Inferior parietal cortex (tissue), 1 donor: ENCODE measurements around the gene SERTAD1.
"Not testable (repeated sequence)": the region's sequence is repeated elsewhere in the genome, so short reads cannot be mapped to it uniquely, and the experiment has no call there.

Experiments used
- DNase-seq: peaks from one replicate; pipeline ENCODE4 v3.0.0-alpha.2; 2016; ENCODE audit errors: extremely low spot score

The SERTAD1 gene

GRCh38 chr19:40421993-40422747, 3.6 kb downstream of the SERTAD1 start:
- no peak for DNase-seq

- DNase-seq: peak; percentile 80
These were observed 4.7 kb downstream of the SERTAD1 start for GRCh38 chr19:40420766-40421765.

DNA sequence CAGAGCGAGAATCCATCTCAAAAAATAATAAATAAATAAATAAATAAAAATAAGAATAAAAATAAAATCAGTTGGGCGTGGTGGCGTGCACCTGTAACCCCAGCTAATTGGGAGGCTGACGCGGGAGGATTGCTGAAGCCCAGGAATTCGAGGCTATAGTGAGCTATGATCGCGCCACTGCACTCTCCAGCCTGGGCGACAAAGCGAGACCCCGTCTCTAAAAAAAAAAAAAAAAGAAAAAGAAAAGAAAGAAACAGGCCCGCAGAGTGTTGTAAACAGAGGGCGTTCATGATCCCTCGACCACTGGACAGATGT, 5.4 kb downstream of the SERTAD1 start:
- DNase-seq: no peak

- DNase-seq: no peak
These were observed 6.0 kb downstream of the SERTAD1 start for GRCh38 chr19:40419780-40420179.

DNA sequence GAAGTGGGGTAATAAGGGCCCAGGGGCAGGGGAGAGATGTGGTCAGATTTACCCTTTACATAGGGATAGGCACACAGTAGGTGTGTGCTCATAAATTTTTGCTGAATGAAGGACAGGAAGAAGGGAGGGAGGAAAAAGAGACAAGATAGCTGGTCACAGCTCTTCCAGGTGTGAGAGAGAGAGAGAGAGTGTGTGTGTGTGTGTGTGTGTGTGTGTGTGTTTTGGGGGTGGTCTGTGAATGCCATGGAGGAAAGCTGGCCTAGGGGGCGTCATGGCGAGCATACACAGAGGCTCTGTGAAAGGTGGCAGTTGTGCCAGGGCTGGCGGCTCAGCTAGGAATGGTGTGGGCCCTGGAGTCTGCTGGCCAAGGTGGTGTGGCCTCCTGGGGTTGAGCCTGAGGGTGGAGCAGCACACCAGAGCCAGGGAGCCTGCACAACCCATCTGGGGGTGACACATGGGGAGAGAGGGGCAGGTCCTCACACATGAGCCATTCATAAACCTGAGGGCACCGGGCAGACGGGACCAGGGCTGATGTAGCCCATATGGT, 6.7 kb downstream of the SERTAD1 start:
- DNase-seq: no peak

DNA sequence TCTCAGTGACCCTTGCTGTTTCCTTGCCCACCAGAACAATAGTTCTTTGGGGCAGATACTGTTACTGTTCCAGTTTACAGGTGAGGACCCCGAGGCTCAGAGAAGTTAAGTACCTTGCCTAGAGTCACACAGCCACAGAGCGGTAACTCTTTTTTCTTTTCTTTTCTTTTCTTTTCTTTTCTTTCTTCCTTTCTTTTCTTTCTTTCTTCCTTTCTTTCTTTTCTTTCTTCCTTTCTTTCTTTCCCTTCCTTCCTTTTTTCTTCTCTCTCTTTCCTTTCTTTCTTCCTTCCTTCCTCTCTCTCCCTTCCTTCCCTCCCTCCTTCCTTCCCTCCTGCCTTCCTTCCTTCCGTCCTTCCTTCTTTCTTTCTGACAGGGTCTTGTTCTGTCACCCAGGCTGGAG, 7.8 kb downstream of the SERTAD1 start:
- DNase-seq: no peak

- no peak for DNase-seq
These were observed 8.2 kb downstream of the SERTAD1 start for GRCh38 chr19:40417643-40417981.

DNA sequence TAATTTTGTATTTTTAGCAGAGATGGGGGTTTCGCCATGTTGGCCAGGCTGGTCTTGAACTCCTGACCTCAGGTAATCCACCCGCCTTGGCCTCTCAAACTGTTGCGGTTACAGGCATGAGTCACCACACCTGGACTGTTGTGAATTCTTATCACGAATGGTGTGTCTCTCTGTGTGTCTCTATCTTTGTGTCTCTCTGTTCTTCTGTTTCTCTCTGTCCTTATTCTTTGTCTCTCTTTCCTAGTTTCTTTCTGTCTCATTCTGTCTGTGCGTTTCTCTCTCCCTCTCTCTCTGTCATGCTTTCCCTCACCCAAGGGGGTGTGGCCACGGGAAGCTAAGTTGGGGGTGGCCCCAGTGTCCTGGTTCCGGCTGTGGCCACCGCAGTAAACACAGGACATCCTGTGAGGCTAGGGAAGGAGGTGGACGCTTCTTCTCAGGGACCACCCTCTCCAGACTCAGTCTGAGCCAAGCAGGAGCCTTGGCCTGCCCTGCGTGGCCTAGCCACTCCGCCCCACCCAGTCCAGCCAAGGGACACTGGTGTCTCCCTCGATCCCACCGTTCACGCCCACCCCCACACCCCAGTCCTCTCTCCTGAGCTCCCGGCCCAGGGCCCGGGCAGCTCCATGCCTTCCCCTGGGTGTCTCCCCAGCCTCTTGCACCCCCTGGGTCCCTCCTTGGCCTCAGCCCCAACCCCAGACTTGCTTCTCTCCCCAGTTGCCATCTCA, 8.7 kb downstream of the SERTAD1 start:
- peak; percentile 5 for DNase-seq

GRCh38 chr19:40415768-40416167, 10.0 kb downstream of the SERTAD1 start:
- no peak for DNase-seq

DNA sequence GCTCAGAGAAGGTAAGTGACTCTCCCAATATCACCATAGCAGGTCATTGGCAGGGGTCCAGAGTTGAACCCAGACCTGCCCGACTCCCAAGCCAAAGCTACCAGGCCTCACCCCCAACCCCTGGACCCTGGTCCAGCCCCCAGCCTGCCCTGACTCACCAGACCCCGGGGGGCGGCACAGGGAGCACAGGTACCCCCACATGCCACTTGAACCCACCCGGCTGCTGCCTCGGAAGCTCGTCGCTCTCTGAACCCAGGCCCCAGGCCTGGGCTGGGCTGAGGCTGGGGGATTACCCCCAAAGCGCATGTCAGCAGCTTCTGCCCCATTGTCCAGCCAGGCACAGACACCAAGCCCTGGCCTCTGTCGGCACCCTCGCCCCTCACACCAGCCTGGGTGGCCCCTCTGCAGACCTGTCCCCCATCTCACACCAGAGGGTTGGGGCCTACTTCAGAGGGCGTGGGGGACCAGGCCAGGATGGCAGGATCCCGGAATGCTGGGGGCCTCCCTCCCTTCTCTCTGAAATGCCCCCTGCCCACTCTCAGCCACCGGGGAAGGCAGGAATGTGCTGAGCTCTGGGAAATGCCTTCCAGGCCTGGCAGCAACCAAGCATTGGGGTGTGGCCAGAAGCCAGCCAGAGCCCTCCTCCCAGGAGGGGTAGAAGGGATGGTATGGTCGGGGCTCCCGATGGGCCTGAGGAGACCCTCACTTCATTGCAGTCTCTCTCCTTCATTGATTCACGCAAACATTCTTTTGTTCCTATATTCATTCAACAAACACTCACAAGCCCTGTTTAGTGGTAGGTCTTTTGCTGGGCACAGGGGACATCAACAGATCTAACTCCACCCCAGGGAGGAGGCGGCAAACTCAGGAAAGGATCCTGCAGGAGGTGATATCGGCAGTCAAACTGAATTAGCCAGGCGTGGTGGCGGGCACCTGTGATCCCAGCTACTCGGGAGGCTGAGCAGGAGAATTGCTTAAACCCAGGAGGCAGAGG, 11.0 kb downstream of the SERTAD1 start:
- DNase-seq: no peak

DNA sequence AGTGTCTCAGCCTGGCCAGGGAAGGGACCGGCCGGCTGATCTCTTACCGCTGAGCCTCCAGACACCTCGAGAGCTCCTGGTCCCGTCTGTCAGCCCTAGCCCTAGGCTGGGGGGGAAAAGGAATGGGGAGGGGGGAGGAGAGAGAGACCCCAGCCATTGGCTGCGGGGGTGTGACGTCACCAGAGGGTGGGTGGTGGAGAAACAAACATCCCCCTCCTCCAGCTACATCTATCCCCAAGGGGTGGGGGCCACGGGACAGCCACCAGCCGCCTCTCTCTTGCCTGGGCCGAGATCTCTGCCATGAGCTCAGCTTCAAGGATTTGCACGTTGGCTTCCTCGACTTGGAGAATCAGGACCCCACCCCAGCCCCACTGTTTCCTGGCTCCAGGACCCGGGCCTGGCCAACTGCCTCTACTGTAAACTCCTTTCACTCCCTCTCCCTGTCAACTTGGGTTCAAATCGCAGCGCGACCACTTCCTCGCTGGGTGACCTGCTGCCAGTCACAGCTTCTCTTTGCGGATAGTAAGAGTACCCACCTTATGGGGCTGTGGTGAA, 12.4 kb downstream of the SERTAD1 start, which contains the start of gene PRX:
Gene PRX, minus strand, starts transcription at position 88 of the 555 bp plus-strand sequence. CDS start 5,446 bp downstream, outside the sequence.
- DNase-seq: no peak

- DNase-seq: no peak
These were observed 12.9 kb downstream of the SERTAD1 start for GRCh38 chr19:40412866-40413265.

DNA sequence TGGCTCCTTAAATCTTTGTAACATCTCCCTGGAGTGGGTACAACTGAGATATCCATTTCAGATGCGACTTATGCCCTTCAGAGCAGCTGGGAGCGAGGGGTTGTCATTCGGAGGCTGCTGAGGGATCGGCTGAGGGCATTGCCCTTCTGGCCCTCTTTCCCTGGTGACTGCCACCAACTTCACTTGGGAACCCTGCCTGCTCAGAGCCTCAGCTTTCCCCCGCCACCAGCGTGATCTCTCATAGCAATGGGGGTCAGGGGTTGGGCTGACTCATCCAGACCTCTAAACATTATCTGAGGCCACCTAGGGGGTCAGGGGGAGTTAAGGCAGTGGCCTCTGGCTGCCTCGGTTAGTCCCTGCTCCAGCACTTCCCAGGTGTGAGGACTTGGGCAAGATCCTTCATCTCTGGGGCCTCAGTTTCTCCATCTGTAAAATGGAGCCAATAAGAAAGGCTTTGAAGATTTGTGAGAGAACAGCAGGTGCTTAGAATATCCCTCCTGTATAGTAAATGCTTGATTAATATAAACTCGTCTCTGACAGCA, 13.8 kb downstream of the SERTAD1 start:
- DNase-seq: no peak

DNA sequence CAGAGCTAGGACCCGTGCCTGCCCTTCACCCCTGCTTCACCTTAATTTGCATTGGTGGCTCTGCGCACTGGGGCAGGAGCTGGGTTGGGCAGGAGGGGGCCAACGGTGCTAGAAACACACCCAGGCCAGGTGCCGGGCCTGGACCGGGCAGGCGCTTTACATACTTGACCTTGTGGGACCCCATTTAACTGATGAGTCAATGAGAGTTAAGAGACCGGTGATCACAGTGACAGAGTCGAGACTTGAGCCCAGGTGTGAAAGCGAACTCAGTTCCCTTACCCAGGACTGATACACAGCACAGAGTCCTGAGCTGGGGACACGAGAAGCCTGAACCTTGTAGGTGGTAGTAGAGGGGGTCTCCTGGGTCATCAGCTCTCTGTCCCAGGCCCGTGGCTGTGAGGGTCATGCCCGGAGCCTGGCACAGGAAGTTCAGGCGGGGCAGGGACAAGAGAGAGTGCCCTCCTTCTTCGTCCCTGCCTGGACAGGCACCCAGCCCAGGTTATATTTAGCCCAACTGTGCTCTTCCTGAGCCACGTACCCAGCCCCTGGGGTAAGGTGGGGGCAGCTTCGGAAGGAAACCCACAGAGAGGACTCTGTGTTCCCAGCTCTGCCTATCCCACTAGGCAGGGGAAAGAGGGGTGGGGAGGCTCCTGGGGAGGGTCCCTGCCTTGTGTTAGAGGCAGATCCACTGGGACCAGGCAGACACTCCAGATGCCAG, 14.5 kb downstream of the SERTAD1 start:
- no peak for DNase-seq

DNA sequence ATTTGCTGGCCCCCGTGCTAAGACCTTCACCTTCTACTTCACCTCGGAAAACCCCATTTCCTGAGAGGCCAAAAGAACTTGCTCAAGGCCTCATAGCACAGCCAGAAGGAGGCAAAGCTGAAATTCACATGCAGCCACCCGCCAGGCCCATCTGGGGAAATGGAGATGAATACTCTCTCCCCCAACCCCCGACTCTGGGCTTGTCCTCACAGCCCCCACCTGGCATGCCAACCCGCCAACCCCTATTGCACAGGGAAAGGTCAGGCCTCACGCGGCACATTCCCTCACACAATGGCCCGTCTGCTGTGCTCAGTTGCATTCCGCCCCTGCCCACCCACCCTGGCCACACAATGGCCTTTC, 15.8 kb downstream of the SERTAD1 start:
- no peak for DNase-seq

DNA sequence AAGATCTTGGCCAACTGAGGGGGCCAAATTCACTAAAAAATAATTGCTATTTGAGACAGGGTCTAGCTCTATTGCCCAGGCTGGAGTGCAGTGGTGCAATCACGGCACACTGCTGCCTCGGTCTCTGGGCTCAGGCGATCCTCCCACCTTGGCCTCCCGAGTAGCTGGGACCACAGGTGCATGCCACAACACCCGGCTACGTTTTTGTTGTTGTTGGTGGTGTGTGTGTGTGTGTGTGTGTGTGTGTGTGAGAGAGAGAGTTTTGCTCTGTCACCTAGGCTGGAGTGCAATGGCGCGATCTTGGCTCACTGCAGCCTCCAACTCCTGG, 17.2 kb downstream of the SERTAD1 start:
- DNase-seq: not testable (repeated sequence)

DNA sequence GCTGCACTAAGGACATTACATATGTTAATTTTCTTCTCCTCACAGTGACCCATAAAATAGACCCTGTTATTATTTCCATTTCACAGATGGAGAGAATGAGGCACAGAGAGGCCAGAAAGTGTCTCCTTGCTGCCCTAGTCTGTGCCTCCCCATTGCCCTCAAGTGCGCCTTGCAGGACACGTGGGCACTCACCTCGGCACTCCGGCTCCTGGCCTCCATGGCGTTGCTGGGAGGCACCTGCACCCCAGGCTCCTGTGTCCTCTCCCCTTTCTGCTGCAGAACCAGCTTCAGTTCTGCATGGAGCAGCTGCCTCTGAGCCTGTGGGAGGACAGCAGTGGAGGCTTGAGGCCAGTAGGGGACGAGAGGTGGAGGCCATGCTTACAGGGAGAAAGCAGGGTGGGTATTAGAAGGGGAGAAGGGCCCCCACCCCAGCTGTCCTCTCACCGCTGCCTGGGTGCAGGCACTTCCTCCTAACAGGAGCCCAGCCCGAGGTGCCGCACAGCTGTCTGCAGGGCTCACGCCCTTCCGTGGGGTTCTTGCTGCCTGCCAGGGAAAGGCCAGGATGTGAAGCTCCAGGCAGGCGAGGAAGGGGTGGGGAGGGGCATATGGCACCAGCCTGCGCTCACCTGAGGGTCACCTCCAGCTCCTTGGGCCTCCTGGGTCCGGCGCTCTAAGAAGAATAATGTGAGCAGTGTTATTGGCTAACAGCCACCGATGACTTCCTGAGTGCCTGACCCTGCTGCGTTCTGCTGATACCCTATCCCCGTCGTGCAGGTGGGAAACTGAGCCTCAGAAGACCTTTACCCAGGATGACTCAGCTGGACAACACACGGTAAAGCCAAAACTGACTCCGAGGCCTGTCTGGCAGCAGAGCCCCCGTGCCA, 17.8 kb downstream of the SERTAD1 start:
- DNase-seq: no peak

DNA sequence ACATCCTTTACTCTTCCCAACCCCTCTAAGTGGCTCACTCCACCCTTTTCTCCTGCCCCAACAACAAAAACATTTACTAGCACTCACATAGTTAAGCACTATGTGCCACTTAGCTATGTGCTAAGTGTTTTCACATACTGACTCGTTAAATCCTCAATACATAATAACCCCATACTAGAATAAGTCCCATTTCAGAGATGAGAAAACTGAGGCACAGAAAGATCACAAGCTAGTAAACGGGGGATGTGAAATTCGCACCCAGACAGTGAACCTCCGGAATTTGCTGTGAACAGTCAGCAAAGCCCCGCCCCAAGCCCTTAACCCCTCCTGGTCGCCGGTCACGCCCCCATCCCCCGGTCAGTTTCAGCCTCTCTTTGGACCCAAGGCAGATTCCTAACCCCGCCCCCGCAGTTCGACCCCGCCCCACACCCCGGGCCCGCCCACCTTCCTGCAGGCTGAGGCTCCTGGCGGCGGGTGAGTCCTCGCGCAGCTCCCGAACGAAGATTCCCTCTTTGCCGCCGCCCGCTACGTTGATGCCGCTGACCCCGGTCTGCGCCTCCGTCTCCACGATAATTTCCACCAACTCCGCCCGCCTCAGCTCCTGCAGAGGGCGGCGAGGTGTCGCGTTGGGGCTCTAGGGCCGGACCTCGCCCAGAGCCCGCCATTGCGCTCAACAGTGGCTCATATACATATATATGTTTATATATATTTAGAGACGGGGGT, 22.4 kb downstream of the SERTAD1 start:
- no peak for DNase-seq
